GM18868 (cell line): Measurements from ENCODE around the gene FOXL3.
"Not testable (repeated sequence)": the region's sequence is repeated elsewhere in the genome, so short reads cannot be mapped to it uniquely, and the experiment has no call there.

Experiments
- ATAC-seq: cut with Tn5 transposase; IDR thresholded peaks from one replicate; pipeline ENCODE4 v1.9.1; 2021; ENCODE audit warnings: mild to moderate bottlenecking, moderate library complexity; ENCODE audit not compliant: unreplicated experiment

FOXL3 gene

DNA sequence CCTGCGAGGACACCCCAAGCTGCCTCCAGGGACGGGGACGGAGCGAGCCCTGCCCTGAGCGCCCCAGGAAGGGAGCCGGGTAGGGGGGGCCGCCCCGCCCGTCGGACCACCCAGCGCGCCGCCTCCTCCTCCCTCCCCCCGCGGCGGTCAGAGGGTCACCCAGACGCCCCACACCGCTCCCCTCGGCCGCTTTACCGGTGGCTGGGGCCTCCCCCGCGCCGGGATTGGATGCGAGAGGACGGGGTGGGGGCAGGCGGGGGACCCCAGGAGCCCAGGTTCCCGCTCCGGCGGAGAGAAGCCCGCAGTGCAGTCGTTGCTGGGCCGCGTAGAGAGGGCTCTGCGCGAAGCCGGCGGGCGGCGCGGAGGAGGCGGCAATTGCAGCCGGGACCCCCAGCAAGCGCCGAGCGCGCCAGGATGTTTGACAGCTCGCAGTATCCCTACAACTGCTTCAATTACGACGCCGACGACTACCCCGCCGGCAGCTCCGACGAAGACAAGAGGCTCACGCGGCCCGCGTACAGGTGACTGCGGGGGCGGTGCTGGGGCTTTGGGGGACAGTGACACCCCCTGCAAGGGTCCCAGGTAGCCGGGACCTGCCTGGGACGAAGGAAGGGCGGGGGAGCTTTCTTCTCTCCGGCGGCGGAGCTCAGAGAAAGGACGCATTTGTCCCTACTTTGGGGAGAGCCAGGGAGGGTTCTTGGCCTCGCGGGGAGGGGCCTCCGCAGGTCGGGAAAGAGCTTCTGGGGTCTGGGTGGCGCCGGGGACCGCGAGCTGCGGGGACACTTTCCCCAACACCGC lies at the start of gene FOXL3:
FOXL3 (plus strand) TSS at position 415 of the 798 bp plus-strand sequence; CDS start at position 415, 0 bp downstream.
- no peak for ATAC-seq

DNA sequence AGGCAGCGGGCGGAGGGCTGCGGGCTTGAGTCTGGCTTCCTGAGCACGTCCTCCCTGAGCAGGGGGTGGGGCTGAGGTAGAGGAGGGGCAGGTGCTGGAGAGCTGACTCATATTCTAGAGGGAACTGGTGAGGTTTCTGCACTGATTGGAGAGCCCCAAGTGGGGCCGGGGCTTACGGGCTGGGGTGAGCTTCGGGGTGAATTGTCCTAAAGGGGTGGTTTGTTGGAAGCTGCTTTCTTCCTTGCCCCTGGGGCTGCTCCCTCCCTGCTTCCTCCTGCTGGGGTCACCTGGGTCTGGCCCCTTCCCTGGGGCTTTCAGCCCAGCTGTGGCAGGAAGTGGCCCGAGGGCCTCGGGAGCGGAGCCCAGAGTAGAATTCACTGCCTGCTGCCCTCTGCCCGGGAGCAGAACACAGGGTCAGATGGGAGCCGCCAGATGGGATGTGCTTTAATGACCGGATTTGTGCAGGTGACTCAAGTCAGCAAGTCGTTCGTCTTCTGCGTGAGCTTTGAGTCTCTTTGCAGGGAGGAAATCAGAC lies 49.0 kb upstream of the FOXL3 start:
- no peak for ATAC-seq

DNA sequence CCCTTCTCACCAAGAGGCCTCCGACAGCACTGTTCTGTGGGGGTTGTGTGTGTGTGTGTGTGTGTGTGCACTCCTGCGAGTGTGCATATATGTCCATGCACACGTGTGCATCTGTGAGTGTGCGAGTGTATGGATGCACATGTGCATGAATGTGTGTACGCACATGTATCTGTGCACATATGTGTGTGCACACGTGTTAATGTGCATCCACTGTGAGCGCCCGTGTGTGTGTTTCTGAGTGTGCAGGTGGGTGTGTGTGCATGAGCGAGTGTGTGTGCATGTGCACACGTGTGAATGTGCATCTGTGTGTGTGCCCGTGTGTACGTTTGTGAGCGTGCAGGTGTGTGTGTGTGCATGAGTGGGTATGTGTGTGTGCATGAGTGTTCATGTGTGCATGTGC lies 48.5 kb upstream of the FOXL3 start:
- ATAC-seq = no peak

DNA sequence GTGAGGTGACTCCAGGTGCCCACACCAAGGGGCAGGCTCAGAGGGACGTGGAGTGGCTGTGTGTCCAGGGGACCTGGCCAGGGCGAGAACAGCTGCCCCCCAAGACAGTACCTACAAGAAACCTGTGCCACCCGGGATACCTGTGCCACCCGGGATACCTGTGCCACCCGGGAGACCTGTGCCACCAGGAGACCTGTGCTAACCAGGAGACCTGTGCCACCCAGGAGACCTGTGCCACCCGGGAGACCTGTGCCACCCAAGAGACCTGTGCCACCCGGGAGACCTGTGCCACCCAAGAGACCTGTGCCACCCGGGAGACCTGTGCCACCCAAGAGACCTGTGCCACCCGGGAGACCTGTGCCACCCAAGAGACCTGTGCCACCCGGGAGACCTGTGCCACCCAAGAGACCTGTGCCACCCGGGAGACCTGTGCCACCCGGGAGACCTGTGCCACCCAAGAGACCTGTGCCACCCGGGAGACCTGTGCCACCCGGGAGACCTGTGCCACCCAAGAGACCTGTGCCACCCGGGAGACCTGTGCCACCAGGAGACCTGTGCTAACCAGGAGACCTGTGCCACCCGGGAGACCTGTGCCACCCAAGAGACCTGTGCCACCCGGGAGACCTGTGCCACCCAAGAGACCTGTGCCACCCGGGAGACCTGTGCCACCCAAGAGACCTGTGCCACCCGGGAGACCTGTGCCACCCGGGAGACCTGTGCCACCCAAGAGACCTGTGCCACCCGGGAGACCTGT lies 47.0 kb upstream of the FOXL3 start:
- ATAC-seq = not testable (repeated sequence)

DNA sequence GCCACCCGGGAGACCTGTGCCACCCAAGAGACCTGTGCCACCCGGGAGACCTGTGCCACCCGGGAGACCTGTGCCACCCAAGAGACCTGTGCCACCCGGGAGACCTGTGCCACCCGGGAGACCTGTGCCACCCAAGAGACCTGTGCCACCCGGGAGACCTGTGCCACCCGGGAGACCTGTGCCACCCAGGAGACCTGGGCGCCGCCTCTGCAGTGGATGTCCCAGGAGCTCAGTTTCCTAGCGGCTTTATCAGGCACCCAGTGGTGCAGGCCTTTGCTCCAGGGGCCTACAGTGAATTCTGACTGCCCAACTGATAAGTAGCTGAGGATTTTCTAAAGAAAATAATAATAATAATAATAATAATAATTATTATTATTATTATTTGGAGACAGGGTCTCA lies 46.4 kb upstream of the FOXL3 start:
- ATAC-seq = not testable (repeated sequence)

DNA sequence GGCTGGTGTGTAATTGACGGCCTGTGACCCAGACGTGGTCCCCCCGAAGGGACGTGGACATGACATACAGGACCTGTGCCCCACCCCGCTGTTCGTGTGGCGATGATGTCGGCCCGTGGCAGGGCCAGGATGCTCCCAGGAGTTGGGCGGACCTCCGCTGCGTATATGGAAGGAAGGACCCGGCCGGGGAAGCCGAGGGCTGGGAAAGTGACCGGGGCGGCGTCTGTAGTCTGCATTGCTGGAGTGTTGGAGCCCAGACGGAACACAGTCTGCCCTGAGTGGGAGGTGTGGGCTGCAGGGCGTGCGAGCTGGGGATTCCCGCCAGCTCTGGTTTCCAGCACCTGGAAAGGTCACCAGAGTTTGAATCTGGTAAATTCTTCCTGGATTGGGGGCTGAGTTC lies 45.0 kb upstream of the FOXL3 start:
- ATAC-seq = no peak

DNA sequence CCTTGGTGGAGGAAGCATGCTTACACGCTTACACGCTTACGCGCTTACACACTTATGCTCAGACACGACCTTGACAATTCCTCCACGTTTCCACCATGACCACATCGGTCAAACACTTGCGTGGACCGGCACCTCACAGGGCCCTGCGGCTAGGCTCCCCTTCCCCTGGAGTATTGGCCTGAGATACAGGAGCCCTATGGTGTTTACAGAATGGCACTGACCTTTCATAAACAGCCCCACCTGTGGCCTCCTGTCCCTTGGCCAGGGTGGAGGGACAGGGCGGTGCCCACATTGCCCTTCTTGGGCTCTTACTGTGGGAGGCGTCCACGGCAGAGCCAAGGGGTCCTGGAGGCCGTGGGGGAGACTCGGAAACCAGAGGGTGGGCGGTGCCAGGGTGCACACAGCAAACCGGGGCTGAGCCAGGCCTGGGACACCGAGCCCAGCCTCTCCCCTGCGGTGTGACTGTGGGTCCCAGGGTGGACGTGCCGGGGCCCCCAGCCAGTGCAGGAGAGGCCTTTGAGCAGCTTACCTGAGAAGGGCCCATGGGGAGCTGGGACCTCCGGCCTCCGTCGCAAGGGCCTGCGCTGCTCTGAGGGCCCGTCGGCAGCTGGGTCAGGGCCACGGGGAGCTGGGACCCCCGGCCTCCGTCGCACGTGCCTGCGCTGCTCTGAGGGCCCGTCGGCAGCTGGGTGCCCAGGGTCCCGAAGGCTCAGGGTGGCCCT lies 44.2 kb upstream of the FOXL3 start:
- no peak for ATAC-seq

DNA sequence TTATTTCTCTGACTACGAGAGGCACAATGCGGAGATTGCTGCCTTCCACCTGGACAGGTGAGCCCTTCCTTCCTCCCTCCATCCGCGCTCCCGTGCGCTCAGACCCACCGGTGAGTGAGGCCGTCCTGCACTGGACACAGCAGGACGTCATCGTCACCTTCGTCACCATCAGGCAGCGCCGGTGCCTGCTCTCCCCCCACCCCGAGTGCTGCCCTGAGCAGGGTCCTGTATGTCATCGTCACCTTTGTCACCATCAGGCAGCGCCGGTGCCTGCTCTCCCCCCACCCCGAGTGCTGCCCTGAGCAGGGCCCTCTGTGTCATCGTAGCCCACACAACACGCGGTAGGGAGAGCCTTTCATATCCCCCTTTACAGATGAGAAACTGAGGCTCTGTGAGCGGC lies 43.5 kb upstream of the FOXL3 start:
- no peak for ATAC-seq

DNA sequence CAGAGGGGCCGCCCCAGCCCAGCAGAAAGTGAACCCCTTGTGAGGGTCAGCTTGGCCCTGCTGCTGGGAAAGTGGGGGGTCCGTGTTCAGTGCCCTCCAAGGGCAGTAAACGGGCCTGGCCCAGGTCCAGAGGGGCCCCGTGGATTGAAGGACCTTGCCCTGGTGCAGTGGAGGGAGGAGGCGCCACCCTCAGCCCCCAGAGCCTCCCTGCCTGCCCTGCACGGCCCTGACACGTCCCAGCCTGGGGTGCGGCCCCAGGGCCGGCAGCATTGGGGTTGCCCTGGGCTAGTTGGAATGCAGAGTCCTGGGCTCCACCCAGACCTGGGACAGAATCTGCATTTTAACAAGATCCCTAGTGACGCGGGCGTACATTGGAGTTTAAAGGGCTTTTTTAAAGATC lies 42.8 kb upstream of the FOXL3 start:
- ATAC-seq = no peak

DNA sequence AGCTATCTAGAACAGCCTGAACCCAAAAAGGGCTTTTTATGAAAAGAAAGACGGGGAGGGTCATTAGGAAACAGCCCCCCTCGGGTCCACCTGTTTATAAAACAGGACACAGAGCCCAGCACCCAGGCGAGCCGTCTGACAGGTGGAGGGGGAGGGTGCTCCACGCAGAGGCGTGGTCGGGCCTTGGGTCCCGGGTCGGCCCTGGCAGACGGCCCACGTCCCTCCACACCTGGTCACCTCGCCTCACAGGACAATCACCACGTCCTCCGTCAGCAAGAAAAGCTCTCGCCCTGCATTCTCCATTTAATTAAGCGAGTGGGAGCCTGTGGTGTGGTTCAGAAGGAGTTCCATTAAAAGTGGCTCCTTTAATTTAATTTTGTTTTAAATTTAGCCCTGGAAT lies 42.3 kb upstream of the FOXL3 start:
- ATAC-seq = no peak

DNA sequence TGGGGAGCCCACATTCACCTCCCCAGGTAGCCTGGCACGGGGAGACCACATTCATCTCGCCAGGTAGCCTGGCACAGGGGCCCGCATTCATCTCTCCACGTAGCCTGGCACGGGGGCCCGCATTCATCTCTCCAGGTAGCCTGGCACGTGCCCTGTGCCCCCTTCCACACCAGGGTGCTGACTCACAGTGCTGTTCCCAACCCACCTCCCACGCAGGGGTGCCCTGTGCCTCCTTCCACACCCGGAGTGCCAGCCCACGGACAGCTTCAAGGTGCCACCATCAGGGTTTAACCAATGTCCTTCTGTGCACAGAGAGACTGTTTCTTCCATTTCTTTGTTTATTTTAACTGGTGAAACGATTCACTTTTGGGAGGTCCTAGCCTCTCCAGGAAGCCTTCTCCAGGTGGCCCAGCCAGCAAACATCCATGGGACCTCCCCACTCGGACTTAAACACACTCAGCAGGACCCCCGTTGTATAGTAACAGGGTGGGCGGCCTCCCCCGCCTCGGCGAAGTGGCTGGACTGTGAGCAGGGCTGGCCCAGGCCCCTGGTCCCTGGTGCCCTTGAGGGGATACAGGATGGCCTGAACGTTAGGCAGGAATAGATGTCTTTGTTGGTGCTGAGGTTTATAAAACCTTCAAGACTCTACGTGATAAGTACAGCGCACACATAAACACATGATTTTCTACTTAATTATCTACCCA lies 41.1 kb upstream of the FOXL3 start:
- ATAC-seq = no peak

DNA sequence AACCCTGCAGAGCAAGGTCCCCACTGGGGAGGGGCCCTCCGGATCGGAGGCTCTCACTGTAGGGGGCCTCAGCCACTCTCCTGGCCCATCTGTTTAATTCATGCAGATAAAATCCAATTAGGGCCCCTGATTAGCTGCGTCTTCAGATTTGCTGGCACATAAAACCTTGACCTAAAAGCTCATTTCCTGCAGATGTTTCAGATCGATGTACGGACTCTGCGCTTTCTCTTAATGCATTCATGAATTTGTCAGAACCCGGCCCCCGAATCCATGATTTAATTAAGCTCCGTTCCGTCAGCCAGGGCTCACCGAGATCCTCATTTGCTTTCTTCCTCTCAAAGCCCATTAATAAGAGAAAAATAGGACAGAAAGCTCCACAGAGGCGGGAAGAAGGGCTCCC lies 40.0 kb upstream of the FOXL3 start:
- ATAC-seq = no peak

DNA sequence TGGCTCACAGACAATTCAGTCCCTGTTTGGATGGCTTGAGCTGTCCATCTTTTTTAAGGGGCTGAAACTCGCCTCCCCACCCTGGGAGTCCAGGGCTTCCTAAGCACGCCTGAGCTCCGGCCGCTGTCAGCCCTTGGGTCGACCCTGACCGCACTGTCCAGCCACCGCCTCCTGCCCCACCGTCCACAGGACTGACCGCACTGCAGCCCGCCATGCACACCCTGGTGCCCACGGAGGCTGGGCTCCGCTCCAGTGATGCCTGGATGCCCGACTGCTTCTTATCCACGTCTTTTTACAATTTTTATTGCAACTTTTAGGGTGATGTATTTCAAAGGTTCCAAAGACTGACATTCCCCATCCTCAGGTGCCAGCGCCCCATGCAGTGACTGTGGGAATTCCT lies 39.4 kb upstream of the FOXL3 start:
- ATAC-seq = no peak

DNA sequence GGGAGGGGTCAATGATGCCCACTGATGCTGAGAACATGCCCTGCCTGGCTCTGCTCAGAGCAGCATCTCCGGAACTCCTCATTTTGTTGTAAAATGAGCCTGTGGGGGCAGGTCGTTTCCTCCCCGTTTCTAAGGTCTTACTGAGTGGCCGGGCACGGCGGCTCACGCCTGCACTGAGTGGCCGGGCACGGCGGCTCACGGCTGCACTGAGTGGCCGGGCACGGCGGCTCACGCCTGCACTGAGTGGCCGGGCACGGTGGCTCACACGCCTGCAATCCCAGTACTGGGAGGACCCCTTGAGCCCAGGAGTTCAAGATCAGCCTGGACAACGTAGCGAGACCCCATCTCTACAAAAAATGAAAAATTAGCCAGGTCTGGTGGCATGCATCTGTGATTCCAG lies 39.0 kb upstream of the FOXL3 start:
- ATAC-seq = no peak

DNA sequence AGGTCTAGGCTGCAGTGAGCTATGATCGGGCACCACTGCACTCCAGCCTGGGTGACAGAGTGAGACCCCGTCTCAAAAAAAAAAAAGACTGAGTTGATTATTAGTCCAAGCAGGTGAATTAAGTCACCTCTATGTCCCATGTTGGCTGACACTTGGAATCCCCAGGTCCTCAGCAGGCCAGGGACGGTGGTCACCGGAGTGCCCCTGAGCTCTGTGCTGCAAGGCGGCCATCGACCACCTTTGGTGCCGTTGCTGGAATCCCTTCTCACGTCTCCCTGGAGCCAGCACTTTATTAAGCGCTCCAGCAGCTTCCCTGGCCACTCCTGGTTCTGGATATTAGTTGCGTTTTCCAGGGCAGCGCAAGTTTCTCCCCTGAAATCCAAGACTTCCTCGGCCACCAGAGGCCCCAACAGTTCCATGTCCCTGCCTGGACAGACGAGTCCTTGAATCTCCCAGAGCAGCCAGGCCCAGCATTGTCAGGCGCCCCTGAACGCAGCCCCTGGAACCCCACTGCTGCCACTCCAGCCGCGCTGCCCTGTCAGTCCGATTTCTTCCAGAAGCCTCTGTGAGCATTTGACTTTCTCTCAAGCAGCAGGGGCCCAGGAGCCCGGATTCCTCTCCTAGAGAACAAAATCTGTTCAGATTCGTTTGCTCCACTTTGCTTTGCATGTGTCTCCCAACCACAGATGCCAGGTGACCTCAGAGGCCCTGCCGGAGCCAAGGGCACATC lies 38.4 kb upstream of the FOXL3 start:
- no peak for ATAC-seq

DNA sequence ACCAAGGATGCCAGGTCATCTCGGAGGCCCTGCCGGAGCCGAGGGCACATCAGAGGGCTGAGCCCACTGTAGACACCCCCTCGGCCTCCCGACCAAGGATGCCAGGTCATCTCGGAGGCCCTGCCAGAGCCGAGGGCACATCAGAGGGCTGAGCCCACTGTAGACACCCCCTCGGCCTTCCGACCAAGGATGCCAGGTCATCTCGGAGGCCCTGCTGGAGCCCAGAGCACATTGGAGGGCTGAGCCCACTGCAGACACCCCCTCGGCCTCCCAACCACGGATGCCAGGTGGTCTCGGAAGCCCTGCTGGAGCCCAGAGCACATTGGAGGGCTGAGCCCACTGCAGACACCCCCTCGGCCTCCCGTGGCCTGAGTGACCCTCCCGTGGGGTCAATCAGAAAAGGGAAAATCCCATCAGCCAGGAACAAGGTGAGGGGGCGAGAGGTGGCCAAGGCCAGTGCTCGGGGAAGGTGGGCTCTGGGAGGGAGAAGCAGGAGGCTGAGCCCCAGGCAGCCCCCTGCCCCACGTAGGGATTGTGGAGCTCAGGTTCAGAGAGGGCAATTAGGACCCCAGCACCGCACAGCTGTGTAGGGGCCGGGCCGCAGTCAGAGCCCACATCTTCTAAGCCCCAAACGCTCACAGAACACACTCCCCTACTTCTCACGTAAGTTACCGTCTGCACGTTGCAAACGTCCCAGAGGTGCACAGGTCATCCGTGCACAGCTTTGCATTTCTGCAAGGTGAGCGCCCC lies 37.6 kb upstream of the FOXL3 start:
- ATAC-seq = no peak

DNA sequence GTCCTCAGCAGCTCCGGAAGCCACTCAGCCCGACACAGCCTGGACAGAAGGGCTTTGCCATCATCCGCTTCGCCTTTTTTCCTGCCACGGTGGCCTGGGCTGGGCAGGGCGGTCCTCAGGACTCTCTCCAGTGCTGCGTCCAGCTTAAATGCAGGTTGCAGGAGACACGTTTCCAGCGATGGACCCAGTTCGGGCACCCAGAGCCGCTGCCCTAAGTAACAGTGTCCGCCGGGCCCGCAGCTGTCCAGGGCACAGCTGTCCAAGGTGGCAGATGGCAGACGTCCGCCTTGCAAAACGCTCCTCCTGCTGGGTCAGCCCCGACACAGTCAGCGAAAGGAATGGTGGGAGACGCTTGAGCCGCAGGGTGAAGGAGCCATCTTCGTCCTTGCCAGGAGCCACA lies 37.0 kb upstream of the FOXL3 start:
- no peak for ATAC-seq

DNA sequence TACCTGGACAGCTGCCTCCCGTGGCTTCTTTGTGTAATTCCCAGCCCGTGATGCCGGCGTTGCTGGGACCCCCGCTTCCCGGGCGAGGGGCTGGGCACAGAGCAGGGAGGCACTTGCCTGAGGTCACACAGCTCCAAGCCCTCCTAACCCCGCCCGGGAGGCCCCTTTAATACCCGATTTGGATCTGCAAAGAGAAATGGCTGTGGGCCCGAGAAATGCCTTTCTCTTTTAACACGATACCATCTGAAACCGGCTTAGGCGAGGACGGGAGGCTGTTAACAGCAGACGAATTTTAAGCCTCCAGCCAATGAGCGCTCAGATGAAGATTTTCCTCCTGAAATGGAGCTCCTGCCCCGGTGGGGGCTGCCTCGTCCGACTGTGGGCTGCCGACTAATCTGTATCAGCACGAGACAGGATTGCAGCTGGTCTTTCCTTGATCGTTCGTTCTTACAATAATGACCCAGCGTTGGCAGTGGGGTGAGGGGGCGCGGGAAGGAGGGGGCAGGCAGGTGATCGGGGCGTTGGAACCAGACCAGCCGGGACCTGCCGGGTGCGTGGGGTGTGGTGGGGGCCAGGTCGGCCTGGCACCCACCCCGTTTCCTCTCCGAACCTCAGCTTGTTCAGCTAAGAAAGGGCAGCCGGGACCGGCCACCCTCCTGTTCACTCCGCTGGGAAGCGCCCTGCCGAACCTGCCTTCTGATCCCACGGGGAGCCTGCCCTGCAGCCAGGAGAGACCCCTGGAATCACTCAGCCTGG lies 36.2 kb upstream of the FOXL3 start:
- no peak for ATAC-seq
